HG03469 (cell line): ENCODE measurements around the gene TTLL5.
"Not testable (repeated sequence)": the region's sequence is repeated elsewhere in the genome, so short reads cannot be mapped to it uniquely, and the experiment has no call there.

Experiments
- ATAC-seq: cut with Tn5 transposase; IDR thresholded peaks from one replicate; pipeline ENCODE4 v1.9.1; 2021; ENCODE audit warnings: mild to moderate bottlenecking, moderate library complexity, moderate number of reproducible peaks; ENCODE audit not compliant: unreplicated experiment

Gene TTLL5

GRCh38 chr14:75906228-75906627 is 245.2 kb downstream of the TTLL5 start:
- ATAC-seq, result no peak

GRCh38 chr14:75906680-75907280 is 245.7 kb downstream of the TTLL5 start:
- no peak for ATAC-seq

GRCh38 chr14:75907756-75908359 is 246.8 kb downstream of the TTLL5 start:
- ATAC-seq, result no peak

GRCh38 chr14:75909630-75910029 is 248.6 kb downstream of the TTLL5 start:
- no peak for ATAC-seq

- no peak for ATAC-seq
These were observed 249.0 kb downstream of the TTLL5 start for GRCh38 chr14:75910048-75910447.

- no peak for ATAC-seq
These were observed 250.8 kb downstream of the TTLL5 start for GRCh38 chr14:75911883-75912282.

GRCh38 chr14:75913183-75913582 is 252.1 kb downstream of the TTLL5 start:
- ATAC-seq, result no peak

- no peak for ATAC-seq
These were observed 254.0 kb downstream of the TTLL5 start for GRCh38 chr14:75915045-75915444.

GRCh38 chr14:75917322-75917945 is 256.4 kb downstream of the TTLL5 start:
- ATAC-seq, result no peak

- ATAC-seq, result no peak
These were observed 256.9 kb downstream of the TTLL5 start for GRCh38 chr14:75917946-75918335.

- ATAC-seq, result not testable (repeated sequence)
These were observed 259.4 kb downstream of the TTLL5 start for GRCh38 chr14:75920421-75920820.

GRCh38 chr14:75925141-75925840 is 264.2 kb downstream of the TTLL5 start:
- not testable (repeated sequence) for ATAC-seq

GRCh38 chr14:75926431-75927115 is 265.5 kb downstream of the TTLL5 start:
- no peak for ATAC-seq

- ATAC-seq, result no peak
These were observed 266.6 kb downstream of the TTLL5 start for GRCh38 chr14:75927564-75928087.

- ATAC-seq, result no peak
These were observed 267.7 kb downstream of the TTLL5 start for GRCh38 chr14:75928690-75929181.

GRCh38 chr14:75933712-75934296 is 272.8 kb downstream of the TTLL5 start:
- ATAC-seq, result no peak

- no peak for ATAC-seq
These were observed 274.1 kb downstream of the TTLL5 start for GRCh38 chr14:75934998-75935628.

GRCh38 chr14:75939200-75939599 is 278.2 kb downstream of the TTLL5 start:
- no peak for ATAC-seq

GRCh38 chr14:75941030-75941429 is 280.0 kb downstream of the TTLL5 start:
- no peak for ATAC-seq
